GM12873 (cell line): ENCODE data around the gene ZZZ3.

Experiments
- TF ChIP-seq, protein P1 (sequence below): IDR thresholded peaks from 2 replicates; pipeline ENCODE4 v1.5.1; 2012; ENCODE audit warnings: low read depth, mild to moderate bottlenecking, moderate library complexity, low read length, control low read depth; ENCODE audit not compliant: insufficient read depth; ENCODE audit errors: missing control alignments

Gene ZZZ3

GRCh38 chr1:77678660-77679610 lies 3.5 kb downstream of the ZZZ3 start:
- TF ChIP-seq, protein P1, sequence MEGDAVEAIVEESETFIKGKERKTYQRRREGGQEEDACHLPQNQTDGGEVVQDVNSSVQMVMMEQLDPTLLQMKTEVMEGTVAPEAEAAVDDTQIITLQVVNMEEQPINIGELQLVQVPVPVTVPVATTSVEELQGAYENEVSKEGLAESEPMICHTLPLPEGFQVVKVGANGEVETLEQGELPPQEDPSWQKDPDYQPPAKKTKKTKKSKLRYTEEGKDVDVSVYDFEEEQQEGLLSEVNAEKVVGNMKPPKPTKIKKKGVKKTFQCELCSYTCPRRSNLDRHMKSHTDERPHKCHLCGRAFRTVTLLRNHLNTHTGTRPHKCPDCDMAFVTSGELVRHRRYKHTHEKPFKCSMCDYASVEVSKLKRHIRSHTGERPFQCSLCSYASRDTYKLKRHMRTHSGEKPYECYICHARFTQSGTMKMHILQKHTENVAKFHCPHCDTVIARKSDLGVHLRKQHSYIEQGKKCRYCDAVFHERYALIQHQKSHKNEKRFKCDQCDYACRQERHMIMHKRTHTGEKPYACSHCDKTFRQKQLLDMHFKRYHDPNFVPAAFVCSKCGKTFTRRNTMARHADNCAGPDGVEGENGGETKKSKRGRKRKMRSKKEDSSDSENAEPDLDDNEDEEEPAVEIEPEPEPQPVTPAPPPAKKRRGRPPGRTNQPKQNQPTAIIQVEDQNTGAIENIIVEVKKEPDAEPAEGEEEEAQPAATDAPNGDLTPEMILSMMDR = no peak

- TF ChIP-seq, protein P1 = no peak
Observed at GRCh38 chr1:77673716-77674355, 8.6 kb downstream of the ZZZ3 start.

- TF ChIP-seq, protein P1 = no peak
Observed at GRCh38 chr1:77673030-77673429, 9.4 kb downstream of the ZZZ3 start.

GRCh38 chr1:77672374-77672773 lies 10.1 kb downstream of the ZZZ3 start:
- TF ChIP-seq, protein P1 = no peak

- TF ChIP-seq, protein P1 = no peak
Observed at GRCh38 chr1:77671836-77672235, 10.6 kb downstream of the ZZZ3 start.

DNA sequence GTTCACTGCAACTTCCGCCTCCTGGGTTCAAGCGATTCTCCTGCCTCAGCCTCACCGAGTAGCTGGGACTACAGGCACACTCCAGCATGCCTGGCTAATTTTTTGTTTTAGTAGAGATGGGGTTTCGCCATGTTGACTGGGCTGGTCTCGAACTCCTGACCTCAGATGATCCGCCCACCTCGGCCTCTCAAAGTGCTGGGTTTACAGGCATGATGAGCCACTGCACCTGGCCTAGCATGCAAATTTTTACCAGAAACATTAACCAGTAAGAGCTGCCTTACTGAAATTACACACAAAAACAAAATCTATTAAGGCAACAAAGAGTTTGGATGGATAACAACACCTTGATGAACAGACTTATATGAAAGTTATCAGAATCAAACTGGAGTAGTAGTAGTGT lies 12.1 kb downstream of the ZZZ3 start:
- TF ChIP-seq, protein P1 = no peak

- TF ChIP-seq, protein P1 = no peak
Observed at GRCh38 chr1:77668924-77669449, 13.5 kb downstream of the ZZZ3 start.
